ENCODE measurements around the gene CC2D1A. TPM values are rescaled to one million over a fixed set of nuclear protein-coding genes. Genes with fewer than 3 reads are reported as not detected.

Gene CC2D1A
- total RNA-seq, 1 donor from 2014 or later, result 35.2 TPM

DNA sequence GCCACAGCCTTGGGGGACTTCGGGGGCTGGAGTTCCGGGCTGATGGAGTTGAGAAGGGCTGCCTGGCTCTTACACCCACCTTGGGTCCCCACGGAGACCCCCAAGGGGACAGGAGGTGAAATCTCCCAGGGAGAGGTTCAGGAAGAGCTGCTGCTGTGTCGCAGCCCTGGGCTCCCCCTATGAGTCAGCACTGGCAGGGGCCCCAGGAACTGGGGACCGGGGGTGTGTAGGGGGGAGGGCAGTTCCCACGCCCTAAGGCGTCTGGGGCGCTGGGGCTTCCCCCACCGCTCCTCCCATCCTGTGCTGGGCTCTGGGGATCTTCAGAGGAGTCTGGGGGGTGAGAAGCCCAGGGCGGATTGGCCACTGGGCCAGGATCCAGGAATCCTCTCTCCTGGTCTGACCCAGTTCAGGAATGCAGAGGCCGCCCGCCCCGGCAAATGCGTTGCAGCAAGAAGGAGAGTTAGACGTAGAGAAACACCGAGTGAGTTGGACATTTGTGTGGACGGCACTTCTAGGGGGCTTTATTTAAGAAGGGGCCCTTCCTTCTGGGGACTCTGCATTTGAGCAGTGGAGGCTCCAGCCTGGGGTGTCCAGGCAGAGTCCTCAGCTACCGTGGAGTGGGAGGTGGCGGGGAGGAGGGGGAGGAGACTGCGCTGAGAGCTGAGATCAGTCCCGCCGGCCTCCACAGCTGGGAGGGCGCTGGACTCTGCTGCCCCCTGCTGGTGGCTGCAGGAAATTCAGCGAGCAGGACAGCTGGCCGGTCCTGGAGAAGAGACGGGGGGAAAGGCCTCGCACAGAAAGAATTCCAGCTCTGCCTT lies 44.1 kb upstream of the CC2D1A start:
- Mint-ChIP-seq H3K27ac (ENCODE audit: unreplicated experiment) (peak overlapping the region; percentile 98), H3K4me1 (ENCODE audit: low read depth) (peaks cover 53% of the 10 kb centered on the region), H3K36me3 (ENCODE audit: low read depth) (no peaks in the 10 kb centered on the region), H3K4me3 (ENCODE audit: unreplicated experiment) (peak overlapping the region; percentile 72), H3K9me3 (ENCODE audit: low read depth) (no peaks in the 10 kb centered on the region), H3K27me3 (ENCODE audit: low read depth) (no peaks in the 10 kb centered on the region)
- DNase-seq (ENCODE audit: low spot score), result no peak
- TF ChIP-seq, protein P1, sequence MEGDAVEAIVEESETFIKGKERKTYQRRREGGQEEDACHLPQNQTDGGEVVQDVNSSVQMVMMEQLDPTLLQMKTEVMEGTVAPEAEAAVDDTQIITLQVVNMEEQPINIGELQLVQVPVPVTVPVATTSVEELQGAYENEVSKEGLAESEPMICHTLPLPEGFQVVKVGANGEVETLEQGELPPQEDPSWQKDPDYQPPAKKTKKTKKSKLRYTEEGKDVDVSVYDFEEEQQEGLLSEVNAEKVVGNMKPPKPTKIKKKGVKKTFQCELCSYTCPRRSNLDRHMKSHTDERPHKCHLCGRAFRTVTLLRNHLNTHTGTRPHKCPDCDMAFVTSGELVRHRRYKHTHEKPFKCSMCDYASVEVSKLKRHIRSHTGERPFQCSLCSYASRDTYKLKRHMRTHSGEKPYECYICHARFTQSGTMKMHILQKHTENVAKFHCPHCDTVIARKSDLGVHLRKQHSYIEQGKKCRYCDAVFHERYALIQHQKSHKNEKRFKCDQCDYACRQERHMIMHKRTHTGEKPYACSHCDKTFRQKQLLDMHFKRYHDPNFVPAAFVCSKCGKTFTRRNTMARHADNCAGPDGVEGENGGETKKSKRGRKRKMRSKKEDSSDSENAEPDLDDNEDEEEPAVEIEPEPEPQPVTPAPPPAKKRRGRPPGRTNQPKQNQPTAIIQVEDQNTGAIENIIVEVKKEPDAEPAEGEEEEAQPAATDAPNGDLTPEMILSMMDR (IDR thresholded peaks at IDR 0.05), result peak; percentile 99

DNA sequence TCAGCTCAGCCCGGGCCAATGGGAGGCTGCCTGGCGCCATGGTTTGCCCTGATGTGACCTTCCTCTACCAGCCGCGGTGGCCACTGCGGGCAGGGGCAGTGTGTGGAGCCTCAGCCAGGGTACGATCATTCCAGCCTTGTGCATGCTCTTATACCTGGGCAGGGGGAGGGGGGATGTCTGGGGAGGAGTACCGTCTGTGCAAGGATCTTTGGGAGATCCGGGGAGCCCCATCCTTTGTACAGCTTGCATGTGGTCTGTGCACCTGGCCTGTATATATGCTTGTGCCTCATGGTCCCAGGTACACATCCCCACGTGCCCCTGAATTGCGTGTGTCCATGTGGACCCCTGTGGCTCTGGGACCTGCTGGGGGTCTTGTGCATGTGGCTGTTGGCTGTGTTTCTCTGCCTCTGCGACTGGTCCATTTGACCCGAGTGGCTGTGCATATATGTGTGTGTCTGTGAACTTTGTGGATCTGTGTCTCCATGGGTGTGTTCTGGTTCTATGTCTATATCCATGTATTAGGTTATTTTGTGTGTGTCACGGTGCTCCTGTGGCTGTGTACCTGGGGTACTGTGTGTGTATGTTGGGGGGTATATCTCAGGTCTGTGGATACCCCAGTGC lies 41.8 kb upstream of the CC2D1A start:
- Mint-ChIP-seq H3K4me1 (ENCODE audit: low read depth) (peaks cover 53% of the 10 kb centered on the region), H3K4me3 (ENCODE audit: unreplicated experiment) (peak overlapping the region; percentile 63), H3K27me3 (ENCODE audit: low read depth) (no peaks in the 10 kb centered on the region), H3K9me3 (ENCODE audit: low read depth) (no peaks in the 10 kb centered on the region), H3K36me3 (ENCODE audit: low read depth) (no peaks in the 10 kb centered on the region), H3K27ac (ENCODE audit: unreplicated experiment) (peak overlapping the region; percentile 83)
- TF ChIP-seq, protein P1 (IDR thresholded peaks at IDR 0.05), result no peak
- DNase-seq (ENCODE audit: low spot score), result no peak

DNA sequence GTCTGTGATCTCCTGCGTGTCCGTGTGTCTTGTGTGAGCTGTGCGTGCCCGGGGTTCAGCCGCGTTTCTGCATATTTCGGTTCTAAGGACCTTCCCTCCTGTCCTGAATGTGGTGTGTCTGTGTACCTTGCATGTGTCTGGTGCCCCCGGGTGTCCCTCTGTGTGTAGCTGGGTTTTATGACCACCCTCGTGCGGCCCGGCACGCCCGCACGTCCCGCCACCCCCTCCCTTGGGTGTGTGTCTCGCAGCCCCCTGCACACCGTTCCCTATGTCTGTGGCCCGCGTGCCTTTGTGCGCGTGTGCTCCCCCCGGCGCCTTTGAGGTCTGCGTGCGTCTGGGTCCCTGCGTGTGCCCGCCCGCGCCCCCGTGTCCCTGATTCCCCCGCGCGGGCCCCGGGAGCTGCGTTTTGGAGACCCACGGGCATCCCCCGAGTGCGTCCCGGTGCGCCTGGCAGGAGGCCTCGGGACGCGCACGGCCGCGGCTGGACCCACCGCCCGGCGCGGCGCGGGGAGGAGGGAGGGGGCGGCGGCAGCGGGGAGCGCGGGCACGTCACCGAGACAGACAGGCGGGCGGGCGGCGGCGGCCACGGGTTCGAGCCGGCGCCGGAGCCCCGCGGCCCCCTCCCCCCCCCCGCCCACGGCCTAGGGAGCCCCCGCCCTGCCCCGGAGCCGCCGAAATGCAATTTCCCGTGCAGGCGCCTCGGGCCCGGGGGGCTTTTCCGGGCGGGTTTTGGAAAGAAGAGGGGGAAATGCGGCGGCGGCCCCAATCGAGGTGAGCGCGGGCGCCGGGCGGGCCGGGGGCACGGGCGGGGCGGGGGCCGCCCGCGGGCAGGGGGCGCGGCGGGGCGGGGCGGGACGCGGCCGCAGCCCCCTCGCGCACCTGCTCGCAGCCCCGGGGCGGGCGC lies 41.1 kb upstream of the CC2D1A start:
- Mint-ChIP-seq H3K27ac (ENCODE audit: unreplicated experiment) (peak overlapping the region; percentile 83), H3K27me3 (ENCODE audit: low read depth) (no peaks in the 10 kb centered on the region), H3K9me3 (ENCODE audit: low read depth) (no peaks in the 10 kb centered on the region), H3K4me3 (ENCODE audit: unreplicated experiment) (peak overlapping the region; percentile 63), H3K4me1 (ENCODE audit: low read depth) (peaks cover 46% of the 10 kb centered on the region), H3K36me3 (ENCODE audit: low read depth) (no peaks in the 10 kb centered on the region)
- no peak for DNase-seq (ENCODE audit: low spot score)
- TF ChIP-seq, protein P1 (IDR thresholded peaks at IDR 0.05), result no peak

DNA sequence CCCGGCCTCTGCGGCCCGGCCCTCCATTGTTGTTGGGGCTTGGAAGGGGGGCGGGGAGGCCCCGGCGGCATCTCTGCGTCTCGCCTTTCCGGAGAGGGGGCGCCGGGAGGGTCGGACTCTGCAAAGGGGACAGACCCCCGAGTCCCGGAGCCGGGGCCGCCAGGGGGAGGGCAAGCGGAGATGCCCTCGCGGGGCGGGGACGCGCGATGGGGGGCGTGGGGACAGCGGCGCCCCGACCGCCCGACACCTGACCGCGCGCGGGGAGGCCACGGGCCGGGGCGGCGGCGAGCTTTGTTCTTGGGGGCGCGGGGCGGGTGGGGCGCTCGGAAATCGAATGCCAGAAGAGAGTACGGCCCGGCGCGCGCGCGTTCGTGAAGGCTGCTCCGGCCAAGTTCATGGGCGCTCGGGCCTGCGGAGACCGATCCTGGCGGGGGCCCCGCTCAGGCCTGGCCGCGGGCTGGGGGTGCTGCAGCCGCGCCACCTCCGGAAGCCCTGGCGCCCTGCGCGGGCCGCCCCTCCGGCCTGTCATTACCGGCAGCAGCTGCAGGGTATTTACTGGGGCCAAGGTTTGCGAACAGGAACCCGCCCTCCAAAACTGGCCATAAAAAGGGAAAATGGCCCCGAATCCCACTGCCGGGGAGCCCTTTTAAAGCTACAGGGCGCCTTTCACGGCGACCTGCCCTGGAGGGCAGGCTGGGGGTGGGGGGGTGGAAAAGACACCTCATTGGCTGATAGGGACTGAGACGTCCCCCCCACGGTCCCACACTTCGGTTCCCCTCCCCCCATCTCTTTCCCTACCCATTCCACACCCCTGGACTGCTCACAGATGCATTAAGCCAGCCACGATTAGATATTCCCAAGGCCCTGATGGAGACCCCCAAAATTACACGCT lies 40.2 kb upstream of the CC2D1A start:
- TF ChIP-seq, protein P1 (IDR thresholded peaks at IDR 0.05), result no peak
- Mint-ChIP-seq H3K27me3 (ENCODE audit: low read depth) (no peaks in the 10 kb centered on the region), H3K9me3 (ENCODE audit: low read depth) (no peaks in the 10 kb centered on the region), H3K4me3 (ENCODE audit: unreplicated experiment) (peak overlapping the region; percentile 73), H3K27ac (ENCODE audit: unreplicated experiment) (peak overlapping the region; percentile 80), H3K4me1 (ENCODE audit: low read depth) (peaks cover 43% of the 10 kb centered on the region), H3K36me3 (ENCODE audit: low read depth) (no peaks in the 10 kb centered on the region)
- DNase-seq (ENCODE audit: low spot score), result no peak
